ENCODE measurements around the gene DNAI7. TPM values are rescaled to one million over a fixed set of nuclear protein-coding genes. Genes with fewer than 3 reads are reported as not detected.

DNAI7 gene
- total RNA-seq, 1 experiment from 2014 or later: 2.9 TPM

- Histone ChIP-seq H2AFZ (no peak overlapping the region), H3K4me2 (no peak overlapping the region), H3K4me3 (no peak overlapping the region), H3K27me3 (ENCODE audit: insufficient read depth, low read depth) (no peaks in the 10 kb centered on the region), H3K27ac (no peak overlapping the region), H3K79me2 (ENCODE audit: low read depth) (peaks cover 25% of the 10 kb centered on the region), H3K4me1 (replicated peaks; ENCODE audit: insufficient read depth) (no peaks in the 10 kb centered on the region), H4K20me1 (ENCODE audit: insufficient read depth) (peaks cover 10% of the 10 kb centered on the region), H3F3A (ENCODE audit: insufficient read depth, low read depth) (no peaks in the 10 kb centered on the region), H3K36me3 (ENCODE audit: low read depth) (peaks cover 3% of the 10 kb centered on the region), H3K9me3 (ENCODE audit: insufficient read depth, low read depth) (no peaks in the 10 kb centered on the region), H3K9me2 (ENCODE audit: insufficient read depth) (no peaks in the 10 kb centered on the region)
- intact Hi-C loops (cut with micrococcal nuclease; ENCODE audit: unreplicated experiment): loop anchor here (1.0 kb wide), 1 partner anchor 146 kb away; no protein-coding TSS in a partner anchor
- POLR2A ChIA-PET (ENCODE audit: unreplicated experiment): interaction anchor here (0.5 kb wide), 1 partner anchor 144 kb away, joined by 5 read pairs; no protein-coding TSS in a partner anchor
- no TSS peak for BruUV-seq (replicated peaks)
- TF ChIP-seq CTCF (conservative IDR thresholded peaks at IDR 0.05) (peak; percentile 80), EZH2 (IDR thresholded peaks at IDR 0.05; ENCODE audit: low read depth) (no peak)
- DNase-seq: no peak
- CTCF ChIA-PET: interaction anchor here (0.5 to 1.1 kb wide), 3 partner anchors 9 to 106 kb away, joined by 3 to 5 read pairs (median 4); partner anchors contain the start of gene KRAS
Measured at GRCh38 chr12:25241167-25242020, 46.4 kb upstream of the DNAI7 start.

- Histone ChIP-seq H3K4me2 (no peak overlapping the region), H4K20me1 (ENCODE audit: insufficient read depth) (peaks cover 6% of the 10 kb centered on the region), H3F3A (ENCODE audit: insufficient read depth, low read depth) (no peaks in the 10 kb centered on the region), H3K27ac (no peak overlapping the region), H3K36me3 (ENCODE audit: low read depth) (peaks cover 6% of the 10 kb centered on the region; the same call in 1 of the 2 replicates), H3K79me2 (ENCODE audit: low read depth) (peaks cover 8% of the 10 kb centered on the region; the same call in 1 of the 2 replicates), H3K27me3 (ENCODE audit: insufficient read depth, low read depth) (no peaks in the 10 kb centered on the region), H3K9me2 (ENCODE audit: insufficient read depth) (no peaks in the 10 kb centered on the region), H2AFZ (no peak overlapping the region), H3K4me1 (replicated peaks; ENCODE audit: insufficient read depth) (no peaks in the 10 kb centered on the region), H3K4me3 (no peak overlapping the region), H3K9me3 (ENCODE audit: insufficient read depth, low read depth) (no peaks in the 10 kb centered on the region)
- POLR2A ChIA-PET (ENCODE audit: unreplicated experiment): no interaction called here
- intact Hi-C loops (cut with micrococcal nuclease; ENCODE audit: unreplicated experiment): no loop called here
- TF ChIP-seq CTCF (conservative IDR thresholded peaks at IDR 0.05) (no peak), EZH2 (IDR thresholded peaks at IDR 0.05; ENCODE audit: low read depth) (no peak)
- CTCF ChIA-PET: interaction anchor here (1.7 kb wide), 1 partner anchor 151 kb away, joined by 9 read pairs; no protein-coding TSS in a partner anchor
- no peak for DNase-seq
- BruUV-seq (replicated peaks): no TSS peak
Measured at GRCh38 chr12:25236626-25237025, 41.7 kb upstream of the DNAI7 start.

GRCh38 chr12:25236190-25236589 lies 41.2 kb upstream of the DNAI7 start:
- CTCF ChIA-PET: interaction anchor here (1.7 kb wide), 1 partner anchor 151 kb away, joined by 9 read pairs; no protein-coding TSS in a partner anchor
- POLR2A ChIA-PET (ENCODE audit: unreplicated experiment): no interaction called here
- H3F3A ChIP-seq (ENCODE audit: insufficient read depth, low read depth): no peaks in the 10 kb centered on the region
- no TSS peak for BruUV-seq (replicated peaks)
- peaks cover 6% of the 10 kb centered on the region; the same call in 1 of the 2 replicates for H3K36me3 ChIP-seq (ENCODE audit: low read depth)
- H3K9me2 ChIP-seq (ENCODE audit: insufficient read depth): no peaks in the 10 kb centered on the region
- TF ChIP-seq CTCF (conservative IDR thresholded peaks at IDR 0.05): no peak
- TF ChIP-seq EZH2 (IDR thresholded peaks at IDR 0.05; ENCODE audit: low read depth): no peak
- H3K4me1 ChIP-seq (replicated peaks; ENCODE audit: insufficient read depth): no peaks in the 10 kb centered on the region
- no peak overlapping the region for H2AFZ ChIP-seq
- H3K4me2 ChIP-seq: no peak overlapping the region
- no peak for DNase-seq
- peaks cover 8% of the 10 kb centered on the region; the same call in 1 of the 2 replicates for H3K79me2 ChIP-seq (ENCODE audit: low read depth)
- H3K27me3 ChIP-seq (ENCODE audit: insufficient read depth, low read depth): no peaks in the 10 kb centered on the region
- H3K4me3 ChIP-seq: no peak overlapping the region
- no peak overlapping the region for H3K27ac ChIP-seq
- H3K9me3 ChIP-seq (ENCODE audit: insufficient read depth, low read depth): no peaks in the 10 kb centered on the region
- H4K20me1 ChIP-seq (ENCODE audit: insufficient read depth): peaks cover 6% of the 10 kb centered on the region
- intact Hi-C loops (cut with micrococcal nuclease; ENCODE audit: unreplicated experiment): no loop called here
